GM12878 (cell line): Measurements from ENCODE around the gene CD93. TPM values are rescaled to one million over a fixed set of nuclear protein-coding genes. Genes with fewer than 3 reads are reported as not detected.

ENCODE experiments used
- ATAC-seq: fragments of 200-7000 bp; cut with Tn5 transposase; 3 replicates; pipeline ENCODE4 v1.9.1; 2020; ENCODE audit warnings: mild to moderate bottlenecking, moderate library complexity
- BruUV-seq: library from RNA; stranded (reverse); fragments of 400-500 nt; replicated peaks from 2 replicates; lab custom pipeline; 2021; lab: Mats Ljungman, UMichigan
- CTCF ChIA-PET: fragments of 300-600 bp; sonication (Branson Sonifier 250); formaldehyde crosslinking; extraction: SDS; loops from one replicate; lab custom pipeline; 2021; ENCODE audit warnings: inconsistent platforms; lab: Yijun Ruan, JAX
- POLR2A ChIA-PET: fragments of 350-600 bp; formaldehyde crosslinking; extraction: SDS; loops from one replicate; lab custom pipeline; 2021; ENCODE audit warnings: inconsistent platforms; lab: Charles Lee
- RAD21 ChIA-PET: fragments of 300-600 bp; sonication (Branson Sonifier 250); formaldehyde crosslinking; loops from one replicate; lab custom pipeline; 2023; ENCODE audit warnings: antibody characterized with exemption; ENCODE audit not compliant: unreplicated experiment; lab: Charles Lee
- SMC1A ChIA-PET: fragments of 300-600 bp; sonication (Branson Sonifier 250); formaldehyde crosslinking; loops from one replicate; lab custom pipeline; 2023; ENCODE audit not compliant: unreplicated experiment, uncharacterized antibody; lab: Charles Lee
- DNase-seq: peaks from one replicate; pipeline ENCODE4 v3.0.0-alpha.2; 2011; ENCODE audit warnings: low read depth, low spot score
- FAIRE-seq: peaks from 3 replicates; lab custom pipeline; 2011; peaks lifted over from hg19 to GRCh38; lab: Jason Lieb, UNC
- H2AFZ ChIP-seq: 2 replicates; pipeline ENCODE4 v1.6.0; 2011; ENCODE audit warnings: low read depth, low read length, control low read depth; ENCODE audit not compliant: control insufficient read depth
- H3K27ac ChIP-seq: 2 replicates; pipeline ENCODE4 v1.5.1; 2011; ENCODE audit warnings: control low read depth; ENCODE audit not compliant: control insufficient read depth, insufficient read depth
- H3K27me3 ChIP-seq, 2 experiments: replicated peaks in 1 of 2; 2 replicates each; pipeline versions ENCODE4 v1.6.0 to v1.6.1; 2011; ENCODE audit warnings: low read length in 1 of 2; ENCODE audit not compliant: control insufficient read depth in 2 of 2, insufficient read depth in 2 of 2
- H3K36me3 ChIP-seq, 2 experiments: 2 replicates each; pipeline ENCODE4 v1.5.1; 2011; ENCODE audit warnings: low read length in 1 of 2; ENCODE audit not compliant: control insufficient read depth in 2 of 2, insufficient read depth in 2 of 2
- H3K4me1 ChIP-seq: 2 replicates; pipeline ENCODE4 v1.6.1; 2011; ENCODE audit warnings: mild to moderate bottlenecking, low read length, moderate library complexity, mixed read lengths; ENCODE audit not compliant: control insufficient read depth, insufficient read depth
- H3K4me2 ChIP-seq: 2 replicates; pipeline ENCODE4 v1.6.0; 2011; ENCODE audit warnings: control low read depth; ENCODE audit not compliant: control insufficient read depth, insufficient read depth
- H3K4me3 ChIP-seq: fragments of 200-600 bp; sonication (generic); 2 replicates; pipeline ENCODE4 v1.5.1; 2016
- H3K79me2 ChIP-seq: 2 replicates; pipeline ENCODE4 v1.6.0; 2011; ENCODE audit warnings: low read length; ENCODE audit not compliant: control insufficient read depth, insufficient read depth
- H3K9ac ChIP-seq: 2 replicates; pipeline ENCODE4 v1.8.0; 2011; ENCODE audit warnings: low read length, control low read depth, mixed read lengths; ENCODE audit not compliant: control insufficient read depth, insufficient read depth
- H3K9me3 ChIP-seq: replicated peaks from 3 replicates; pipeline ENCODE4 v1.5.1; 2011; ENCODE audit warnings: mild to moderate bottlenecking, low read length; ENCODE audit not compliant: control insufficient read depth, insufficient read depth
- H4K20me1 ChIP-seq: 2 replicates; pipeline ENCODE4 v1.6.0; 2011; ENCODE audit not compliant: control insufficient read depth, insufficient read depth
- BCL3 ChIP-seq: IDR thresholded peaks from 2 replicates; pipeline ENCODE4 v1.6.1; 2011; ENCODE audit warnings: borderline replicate concordance, low read depth, mild to moderate bottlenecking, moderate library complexity, low read length; ENCODE audit not compliant: insufficient read depth, poor library complexity, severe bottlenecking
- CHD4 ChIP-seq: fragments of 200-600 bp; sonication (generic); IDR thresholded peaks from 2 replicates; pipeline ENCODE4 v1.6.1; 2016; ENCODE audit warnings: mild to moderate bottlenecking
- GABPA ChIP-seq: IDR thresholded peaks from 2 replicates; pipeline ENCODE4 v1.6.1; 2014; ENCODE audit warnings: antibody characterized with exemption, low read depth, mild to moderate bottlenecking, inconsistent platforms
- KAT2A ChIP-seq: conservative IDR thresholded peaks from 2 replicates; pipeline ENCODE4 v1.6.1; 2011; ENCODE audit warnings: low read depth, low read length; ENCODE audit not compliant: control insufficient read depth
- NRF1 ChIP-seq: conservative IDR thresholded peaks from 2 replicates; pipeline ENCODE4 v1.6.1; 2011; ENCODE audit warnings: mild to moderate bottlenecking, low read depth, low read length, improper control_type of control experiment
- POLR2A ChIP-seq: IDR thresholded peaks from 2 replicates; pipeline ENCODE4 v1.6.1; 2011; ENCODE audit warnings: low read depth, mild to moderate bottlenecking, low read length
- RCOR1 ChIP-seq: conservative IDR thresholded peaks from 2 replicates; pipeline ENCODE4 v1.6.1; 2012; ENCODE audit warnings: low read depth, low read length, improper control_type of control experiment
- SIN3A ChIP-seq: IDR thresholded peaks from 2 replicates; pipeline ENCODE4 v1.6.1; 2012; ENCODE audit warnings: low read depth, low read length, improper control_type of control experiment
- SIX5 ChIP-seq: IDR thresholded peaks from 2 replicates; pipeline ENCODE4 v1.6.1; 2011; ENCODE audit warnings: mild to moderate bottlenecking, low read depth, low read length, moderate library complexity; ENCODE audit not compliant: severe bottlenecking
- SP1 ChIP-seq: IDR thresholded peaks from one replicate; pipeline ENCODE4 v1.6.1; 2011; ENCODE audit warnings: low read depth, low read length
- WGBS: methylation state at CpG from one replicate; pipeline ENCODE4 v1.1.6; 2016; ENCODE audit warnings: low lambda C conversion rate; ENCODE audit not compliant: insufficient replicate concordance, insufficient coverage; ENCODE audit errors: missing lambda C conversion rate; 5-methylcytosine and 5-hydroxymethylcytosine counted together
- in situ Hi-C: fragments of 300-500 bp; cut with MboI; formaldehyde crosslinking; loops from 9 replicates; pipeline ENCODE4 v1.14.3; 2018; ENCODE audit warnings: mixed read lengths
- intact Hi-C: fragments of 100-400 bp; cut with micrococcal nuclease; formaldehyde crosslinking; loops from one replicate; pipeline ENCODE4 v1.14.2; 2022; ENCODE audit not compliant: unreplicated experiment
- polyA plus RNA-seq, 11 experiments: library from polyadenylated mRNA; depleted of rRNA in 4 of 11; unstranded in 6 of 11; stranded (reverse) in 5 of 11; fragments of >200 nt; fragmentation: Nextera tagmentation in 4 of 11; fragmentation: Illumina TruSeq in 1 of 11; extraction: Ambion mirVana in 4 of 11; extraction: Trizol in 1 of 11; gene quantifications; 1 replicate in 1 of 11; 2 replicates in 10 of 11; pipeline versions ENCODE4 v1.2.1 to v1.2.3, GENCODE V29; 2011 to 2016; ENCODE audit warnings: inconsistent platforms in 2 of 11, missing spikeins in 2 of 11, low read depth in 1 of 11
- total RNA-seq, 4 experiments: library from RNA; depleted of rRNA in 3 of 4; stranded (reverse); fragments of >200 nt in 3 of 4; fragmentation: Illumina TruSeq in 1 of 4; extraction: Trizol in 1 of 4; gene quantifications; 2 replicates each; pipeline versions ENCODE4 v1.2.1 to v1.2.3, GENCODE V29; 2013 to 2021
- TF ChIP-seq, protein P1 (sequence below): IDR thresholded peaks from 2 replicates; pipeline ENCODE4 v1.6.1; 2012; ENCODE audit warnings: low read depth, low read length, improper control_type of control experiment

The CD93 gene
- total and polyA plus RNA-seq, 10 of the 15 experiments (the other 5 are each of a cell fraction or from before 2014, with no cell fraction given), result 0.20 to 2.7 (median 0.92) TPM

- 14% methylated on average over 1 of the region's 1 CpG for WGBS
- ChIA-PET RAD21 (interaction anchor here (0.6 to 3.2 kb wide), 6 partner anchors 10 to 89 kb away, joined by 3 to 16 read pairs (median 3); no protein-coding TSS in a partner anchor), CTCF (interaction anchor here (2.2 kb wide), 1 partner anchor 11 kb away, joined by 7 read pairs; no protein-coding TSS in a partner anchor), POLR2A (interaction anchor here (1.3 kb wide), 1 partner anchor 47 kb away, joined by 3 read pairs; no protein-coding TSS in a partner anchor), SMC1A (interaction anchor here (0.7 to 7.5 kb wide), 10 partner anchors 11 to 89 kb away, joined by 3 to 52 read pairs (median 4); no protein-coding TSS in a partner anchor)
- no peaks in the 10 kb centered on the region for H3K9me3 ChIP-seq
- no peak overlapping the region for H3K4me2 ChIP-seq
- FAIRE-seq (no peak), ATAC-seq (no peak), DNase-seq (no peak)
- no peaks in the 10 kb centered on the region for H3K27me3 ChIP-seq
- H3K4me1 ChIP-seq, result peaks cover 15% of the 10 kb centered on the region
- no peak overlapping the region for H2AFZ ChIP-seq
- intact Hi-C loops (no loop called here), in situ Hi-C loops (no loop called here)
- H3K27ac ChIP-seq, result no peak overlapping the region
- no peaks in the 10 kb centered on the region for H3K36me3 ChIP-seq
- H3K4me3 ChIP-seq, result no peak overlapping the region
- TF ChIP-seq POLR2A, result no peak
- TF ChIP-seq RCOR1, result no peak
- H4K20me1 ChIP-seq, result no peaks in the 10 kb centered on the region
- BruUV-seq, result no TSS peak
- H3K9ac ChIP-seq, result no peak overlapping the region
- H3K79me2 ChIP-seq, result no peaks in the 10 kb centered on the region
Measured at GRCh38 chr20:23112595-23112994, 26.5 kb upstream of the CD93 start.

GRCh38 chr20:23111944-23112342 lies 25.8 kb upstream of the CD93 start:
- no peak overlapping the region for H2AFZ ChIP-seq
- H3K4me1 ChIP-seq, result peaks cover 15% of the 10 kb centered on the region
- ATAC-seq (no peak), DNase-seq (no peak), FAIRE-seq (no peak)
- H4K20me1 ChIP-seq, result no peaks in the 10 kb centered on the region
- no peaks in the 10 kb centered on the region for H3K36me3 ChIP-seq
- in situ Hi-C loops, result no loop called here
- POLR2A ChIA-PET, result interaction anchor here (1.3 kb wide), 1 partner anchor 48 kb away, joined by 3 read pairs; no protein-coding TSS in a partner anchor
- SMC1A ChIA-PET, result interaction anchor here (0.7 to 7.5 kb wide), 11 partner anchors 12 to 89 kb away, joined by 3 to 52 read pairs (median 5); no protein-coding TSS in a partner anchor
- H3K9me3 ChIP-seq, result no peaks in the 10 kb centered on the region
- intact Hi-C loops, result no loop called here
- RAD21 ChIA-PET, result interaction anchor here (1.0 to 3.2 kb wide), 3 partner anchors 13 to 34 kb away, joined by 3 to 16 read pairs (median 3); no protein-coding TSS in a partner anchor
- CTCF ChIA-PET, result interaction anchor here (1.2 to 2.2 kb wide), 3 partner anchors 10 to 33 kb away, joined by 3 to 7 read pairs (median 6); no protein-coding TSS in a partner anchor
- H3K4me3 ChIP-seq, result no peak overlapping the region
- no peak overlapping the region for H3K4me2 ChIP-seq
- H3K27ac ChIP-seq, result no peak overlapping the region
- no peaks in the 10 kb centered on the region for H3K79me2 ChIP-seq
- no peak overlapping the region for H3K9ac ChIP-seq
- no TSS peak for BruUV-seq
- 28% methylated on average over 9 of the region's 9 CpGs for WGBS
- no peaks in the 10 kb centered on the region for H3K27me3 ChIP-seq
- no peak for TF ChIP-seq POLR2A
- no peak for TF ChIP-seq SIX5
- TF ChIP-seq BCL3, result no peak
- TF ChIP-seq KAT2A, result no peak
- TF ChIP-seq NRF1, result no peak
- TF ChIP-seq SP1, result no peak
- TF ChIP-seq, protein P1, sequence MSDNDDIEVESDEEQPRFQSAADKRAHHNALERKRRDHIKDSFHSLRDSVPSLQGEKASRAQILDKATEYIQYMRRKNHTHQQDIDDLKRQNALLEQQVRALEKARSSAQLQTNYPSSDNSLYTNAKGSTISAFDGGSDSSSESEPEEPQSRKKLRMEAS, result no peak
- TF ChIP-seq SIN3A, result no peak
- no peak for TF ChIP-seq GABPA
- TF ChIP-seq CHD4, result no peak
